Measurements from ENCODE around the gene MYLIP.

MYLIP gene

DNA sequence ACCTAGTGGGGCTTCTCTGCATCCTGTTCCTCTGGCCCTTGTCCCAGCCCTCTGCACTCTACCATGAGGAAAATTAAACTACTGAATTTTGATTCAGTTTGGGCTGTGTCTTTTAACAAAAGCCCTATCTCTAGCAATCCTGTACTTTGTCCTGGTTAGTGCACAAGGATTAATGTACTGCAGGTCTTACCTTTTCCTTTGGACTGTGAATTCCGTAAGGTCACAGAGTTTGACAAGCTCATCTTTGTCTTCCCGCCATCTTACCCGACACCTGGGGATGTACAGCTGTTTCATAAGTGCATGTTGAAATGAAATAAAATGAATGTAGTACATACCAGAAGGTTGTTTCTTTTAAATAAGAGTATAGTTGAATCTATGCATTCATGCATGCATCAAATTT lies 41.5 kb upstream of the MYLIP start:
- no peak for DNase-seq (ENCODE audit: low read depth)
- H3K4me3 ChIP-seq (ENCODE audit: control insufficient read depth, low read depth, low read length), result no peak overlapping the region
- TF ChIP-seq, protein P1, sequence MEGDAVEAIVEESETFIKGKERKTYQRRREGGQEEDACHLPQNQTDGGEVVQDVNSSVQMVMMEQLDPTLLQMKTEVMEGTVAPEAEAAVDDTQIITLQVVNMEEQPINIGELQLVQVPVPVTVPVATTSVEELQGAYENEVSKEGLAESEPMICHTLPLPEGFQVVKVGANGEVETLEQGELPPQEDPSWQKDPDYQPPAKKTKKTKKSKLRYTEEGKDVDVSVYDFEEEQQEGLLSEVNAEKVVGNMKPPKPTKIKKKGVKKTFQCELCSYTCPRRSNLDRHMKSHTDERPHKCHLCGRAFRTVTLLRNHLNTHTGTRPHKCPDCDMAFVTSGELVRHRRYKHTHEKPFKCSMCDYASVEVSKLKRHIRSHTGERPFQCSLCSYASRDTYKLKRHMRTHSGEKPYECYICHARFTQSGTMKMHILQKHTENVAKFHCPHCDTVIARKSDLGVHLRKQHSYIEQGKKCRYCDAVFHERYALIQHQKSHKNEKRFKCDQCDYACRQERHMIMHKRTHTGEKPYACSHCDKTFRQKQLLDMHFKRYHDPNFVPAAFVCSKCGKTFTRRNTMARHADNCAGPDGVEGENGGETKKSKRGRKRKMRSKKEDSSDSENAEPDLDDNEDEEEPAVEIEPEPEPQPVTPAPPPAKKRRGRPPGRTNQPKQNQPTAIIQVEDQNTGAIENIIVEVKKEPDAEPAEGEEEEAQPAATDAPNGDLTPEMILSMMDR (conservative IDR thresholded peaks at IDR 0.05; ENCODE audit: control insufficient read depth, insufficient read depth, low read depth, low read length), result no peak

DNA sequence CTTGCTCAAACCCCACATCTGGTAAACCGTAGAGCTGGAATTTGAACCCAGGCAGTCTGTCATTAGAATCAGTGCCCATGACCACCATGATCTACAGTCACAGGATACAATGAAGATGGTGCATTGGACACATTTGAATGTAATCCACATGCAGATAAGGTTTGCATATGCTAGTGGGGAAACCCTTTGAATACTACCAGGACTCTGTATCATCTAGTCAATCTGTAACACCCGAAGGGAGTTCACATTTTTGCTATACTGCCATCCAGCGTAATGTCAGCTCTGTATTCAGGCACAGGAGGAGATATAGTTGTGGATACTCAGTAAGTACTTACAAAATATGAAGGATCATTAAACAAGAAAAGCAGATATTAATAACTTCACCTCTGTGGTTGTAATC lies 40.5 kb upstream of the MYLIP start:
- TF ChIP-seq, protein P1 (conservative IDR thresholded peaks at IDR 0.05; ENCODE audit: control insufficient read depth, insufficient read depth, low read depth, low read length), result no peak
- H3K4me3 ChIP-seq (ENCODE audit: control insufficient read depth, low read depth, low read length), result no peak overlapping the region
- DNase-seq (ENCODE audit: low read depth), result no peak

DNA sequence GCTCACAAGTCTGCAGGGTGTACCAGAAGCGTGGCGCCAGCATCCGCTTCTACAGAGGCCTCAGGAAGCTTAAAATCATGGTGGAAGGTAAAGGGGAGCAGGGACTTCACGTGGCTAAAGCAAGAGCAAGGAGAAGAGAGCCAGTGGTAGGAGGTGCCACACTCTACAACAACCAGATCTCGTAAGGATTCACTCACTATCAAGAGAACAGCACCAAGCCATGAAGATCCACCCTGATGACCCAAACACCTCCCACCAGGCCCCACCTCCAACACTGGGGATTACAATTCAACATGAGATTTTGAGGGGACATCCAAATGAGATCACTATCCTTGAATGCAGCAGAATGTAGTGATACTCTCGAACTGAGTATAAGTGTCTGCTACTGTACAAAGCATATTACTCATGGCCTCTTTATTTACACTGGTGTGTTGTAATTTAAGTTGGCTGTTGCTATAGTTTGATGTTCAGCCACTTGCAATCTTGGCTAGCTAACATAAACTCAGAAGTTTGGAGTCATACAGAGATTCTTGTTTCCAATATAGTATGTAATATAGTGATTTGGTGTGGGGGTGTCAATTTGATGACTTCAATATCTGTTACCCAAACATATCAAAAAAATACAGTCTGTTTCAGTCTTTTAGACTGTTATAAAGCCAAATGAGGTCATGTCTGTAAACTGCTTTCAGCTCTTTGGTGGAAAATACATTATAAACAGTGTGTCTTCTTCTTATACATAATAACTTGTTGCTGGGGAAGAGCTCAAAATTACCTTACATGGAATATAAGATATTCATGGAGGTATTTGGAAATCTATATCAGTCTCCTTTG lies 39.4 kb upstream of the MYLIP start:
- TF ChIP-seq, protein P1 (conservative IDR thresholded peaks at IDR 0.05; ENCODE audit: control insufficient read depth, insufficient read depth, low read depth, low read length), result no peak
- DNase-seq (ENCODE audit: low read depth), result peak; percentile 28

DNA sequence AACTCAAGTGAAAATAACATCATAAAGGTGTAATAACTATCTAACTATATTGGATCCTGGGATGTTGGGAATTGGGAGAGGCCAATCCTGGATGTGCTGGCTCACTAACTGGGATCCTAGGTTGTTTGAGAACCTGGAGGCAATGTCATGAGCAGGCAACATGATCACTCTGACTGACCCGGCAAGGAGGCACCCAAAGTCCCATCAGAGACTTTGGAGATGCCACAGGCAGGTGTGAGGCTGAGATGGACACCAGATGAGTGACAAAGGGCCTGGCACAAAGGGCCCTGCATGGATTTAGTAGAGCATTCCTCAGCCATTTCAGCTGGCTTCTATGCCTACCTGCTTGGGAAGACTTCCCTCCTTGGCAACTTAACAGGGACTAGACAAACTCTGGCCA lies 38.4 kb upstream of the MYLIP start:
- TF ChIP-seq, protein P1 (conservative IDR thresholded peaks at IDR 0.05; ENCODE audit: control insufficient read depth, insufficient read depth, low read depth, low read length), result no peak
- DNase-seq (ENCODE audit: low read depth), result no peak

More for the DNA sequence above, 39.4 kb upstream of the MYLIP start:
- no peak overlapping the region for H3K4me3 ChIP-seq (ENCODE audit: control insufficient read depth, low read depth, low read length)

DNA sequence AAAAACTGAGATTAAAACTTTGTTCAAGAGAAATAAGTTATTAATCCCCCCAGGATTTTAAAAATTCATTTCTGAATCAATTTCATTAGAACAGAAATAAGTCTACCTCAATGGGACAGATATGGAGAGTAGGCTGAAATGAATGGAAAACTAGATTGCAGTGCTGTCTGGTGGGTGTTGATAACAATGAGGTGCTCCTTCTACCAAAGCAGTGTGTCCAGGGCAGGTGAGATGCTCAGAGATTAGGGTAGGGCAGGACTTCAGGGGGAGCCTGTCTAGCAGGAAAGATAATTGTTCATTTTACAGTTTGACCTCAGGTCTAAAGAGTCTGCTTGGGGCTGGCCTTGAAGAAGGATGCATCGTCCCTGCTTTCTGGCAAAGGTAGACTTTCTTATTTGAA lies 38.0 kb upstream of the MYLIP start:
- H3K4me3 ChIP-seq (ENCODE audit: control insufficient read depth, low read depth, low read length), result no peak overlapping the region
- TF ChIP-seq, protein P1 (conservative IDR thresholded peaks at IDR 0.05; ENCODE audit: control insufficient read depth, insufficient read depth, low read depth, low read length), result no peak
- no peak for DNase-seq (ENCODE audit: low read depth)

More for the DNA sequence above, 38.4 kb upstream of the MYLIP start:
- H3K4me3 ChIP-seq (ENCODE audit: control insufficient read depth, low read depth, low read length), result no peak overlapping the region

DNA sequence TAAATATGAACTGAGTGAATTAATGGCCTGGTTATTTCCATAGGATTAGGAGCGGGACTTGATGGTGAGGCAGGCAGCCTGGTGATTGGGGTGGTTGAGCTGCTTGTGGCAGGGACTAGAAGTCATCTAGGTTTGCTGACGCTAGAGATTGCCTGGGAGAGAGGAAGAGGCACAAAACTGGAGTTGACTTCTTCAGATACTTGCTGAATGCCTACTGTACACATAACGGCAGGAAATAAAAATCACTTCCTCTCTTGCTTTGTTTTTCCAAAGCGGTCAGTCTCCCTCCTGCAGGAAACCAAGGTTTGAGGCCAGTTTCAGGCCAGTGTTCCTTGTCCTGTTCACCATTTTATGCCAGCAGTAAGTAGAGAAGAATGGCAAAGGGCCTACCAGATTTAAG lies 36.7 kb upstream of the MYLIP start:
- H3K4me3 ChIP-seq (ENCODE audit: control insufficient read depth, low read depth, low read length), result no peak overlapping the region
- no peak for DNase-seq (ENCODE audit: low read depth)
- TF ChIP-seq, protein P1 (conservative IDR thresholded peaks at IDR 0.05; ENCODE audit: control insufficient read depth, insufficient read depth, low read depth, low read length), result no peak
